ENCODE results near the gene SP3. TPM values are rescaled to one million over a fixed set of nuclear protein-coding genes. Genes with fewer than 3 reads are reported as not detected.

SP3 gene
- total RNA-seq, 6 experiments from 2014 or later: 28.4 to 36.5 (median 32.4) TPM

DNA sequence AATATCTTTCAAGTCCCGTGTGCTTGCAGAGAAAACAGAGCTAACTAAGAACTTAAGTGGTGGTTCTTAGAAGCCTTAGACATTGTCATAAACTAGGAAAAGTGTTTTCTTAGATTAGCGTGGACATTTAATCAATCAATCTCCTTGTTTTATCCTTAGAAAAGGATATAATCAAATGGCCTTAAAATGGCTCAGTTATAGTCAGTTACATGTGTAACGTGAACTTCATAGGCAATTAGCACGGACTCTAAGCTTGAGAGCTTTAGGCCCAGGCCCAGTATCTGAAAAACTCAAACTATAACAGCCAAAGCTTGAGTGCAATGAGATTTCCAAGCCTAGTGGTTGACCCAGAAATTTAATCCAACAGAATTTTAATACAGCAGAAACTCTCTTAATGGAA is 43.5 kb upstream of the SP3 start:
- 93% methylated on average over 3 of the region's 4 CpGs for WGBS (ENCODE audit: insufficient coverage, low coverage, low lambda C conversion rate, missing lambda C conversion rate)
- ATAC-seq: no peak
- intact Hi-C loops (cut with DNase I): loop anchor here in 1 of 2 donors (10.0 kb wide), 1 partner anchor 124 kb away; no protein-coding TSS in a partner anchor
- Histone ChIP-seq H3K4me1 (peaks cover 0 to 9% (median 2%) of the 10 kb centered on the region in 4 donors), H3K27ac (no peak overlapping the region), H3K27me3 (no peaks in the 10 kb centered on the region), H3K36me3 (no peaks in the 10 kb centered on the region), H3K4me3 (no peak overlapping the region), H3K9me3 (no peaks in the 10 kb centered on the region)
- TF ChIP-seq, protein P1, sequence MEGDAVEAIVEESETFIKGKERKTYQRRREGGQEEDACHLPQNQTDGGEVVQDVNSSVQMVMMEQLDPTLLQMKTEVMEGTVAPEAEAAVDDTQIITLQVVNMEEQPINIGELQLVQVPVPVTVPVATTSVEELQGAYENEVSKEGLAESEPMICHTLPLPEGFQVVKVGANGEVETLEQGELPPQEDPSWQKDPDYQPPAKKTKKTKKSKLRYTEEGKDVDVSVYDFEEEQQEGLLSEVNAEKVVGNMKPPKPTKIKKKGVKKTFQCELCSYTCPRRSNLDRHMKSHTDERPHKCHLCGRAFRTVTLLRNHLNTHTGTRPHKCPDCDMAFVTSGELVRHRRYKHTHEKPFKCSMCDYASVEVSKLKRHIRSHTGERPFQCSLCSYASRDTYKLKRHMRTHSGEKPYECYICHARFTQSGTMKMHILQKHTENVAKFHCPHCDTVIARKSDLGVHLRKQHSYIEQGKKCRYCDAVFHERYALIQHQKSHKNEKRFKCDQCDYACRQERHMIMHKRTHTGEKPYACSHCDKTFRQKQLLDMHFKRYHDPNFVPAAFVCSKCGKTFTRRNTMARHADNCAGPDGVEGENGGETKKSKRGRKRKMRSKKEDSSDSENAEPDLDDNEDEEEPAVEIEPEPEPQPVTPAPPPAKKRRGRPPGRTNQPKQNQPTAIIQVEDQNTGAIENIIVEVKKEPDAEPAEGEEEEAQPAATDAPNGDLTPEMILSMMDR (IDR thresholded peaks at IDR 0.05): no peak
- no peak for TF ChIP-seq POLR2A (IDR thresholded peaks at IDR 0.05)
- no peak for DNase-seq

DNA sequence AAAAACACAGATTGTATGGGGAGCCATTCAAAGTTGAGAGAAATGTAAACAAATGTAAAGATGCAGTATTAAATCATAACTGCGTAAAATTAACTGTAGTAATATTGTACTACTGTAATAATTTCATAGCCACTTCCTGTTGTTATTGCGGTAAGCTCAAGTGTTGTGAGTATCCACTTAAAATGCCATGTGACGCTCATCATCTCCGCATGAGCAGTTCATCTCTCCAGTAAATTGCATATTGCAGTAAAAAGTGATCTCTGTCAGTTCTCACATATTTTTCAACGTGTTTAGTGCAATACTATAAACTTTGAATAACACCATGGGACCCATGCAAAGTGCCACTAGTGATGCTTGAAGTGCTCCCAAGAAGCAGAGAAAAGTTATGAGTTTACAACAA is 41.8 kb upstream of the SP3 start:
- WGBS (ENCODE audit: insufficient coverage, low coverage, low lambda C conversion rate, missing lambda C conversion rate): 79% methylated on average over 5 of the region's 5 CpGs
- no peaks in the 10 kb centered on the region for H3K36me3 ChIP-seq
- ATAC-seq (no peak), DNase-seq (no peak)
- no peak overlapping the region for H3K4me3 ChIP-seq
- no peaks in the 10 kb centered on the region for H3K9me3 ChIP-seq
- intact Hi-C loops (cut with DNase I): loop anchor here in 1 of 2 donors (10.0 kb wide), 1 partner anchor 122 kb away; no protein-coding TSS in a partner anchor
- TF ChIP-seq, protein P1 (IDR thresholded peaks at IDR 0.05): no peak
- TF ChIP-seq POLR2A (IDR thresholded peaks at IDR 0.05): no peak
- peaks cover 0 to 9% (median 2%) of the 10 kb centered on the region in 4 donors for H3K4me1 ChIP-seq
- no peaks in the 10 kb centered on the region for H3K27me3 ChIP-seq
- no peak overlapping the region for H3K27ac ChIP-seq

DNA sequence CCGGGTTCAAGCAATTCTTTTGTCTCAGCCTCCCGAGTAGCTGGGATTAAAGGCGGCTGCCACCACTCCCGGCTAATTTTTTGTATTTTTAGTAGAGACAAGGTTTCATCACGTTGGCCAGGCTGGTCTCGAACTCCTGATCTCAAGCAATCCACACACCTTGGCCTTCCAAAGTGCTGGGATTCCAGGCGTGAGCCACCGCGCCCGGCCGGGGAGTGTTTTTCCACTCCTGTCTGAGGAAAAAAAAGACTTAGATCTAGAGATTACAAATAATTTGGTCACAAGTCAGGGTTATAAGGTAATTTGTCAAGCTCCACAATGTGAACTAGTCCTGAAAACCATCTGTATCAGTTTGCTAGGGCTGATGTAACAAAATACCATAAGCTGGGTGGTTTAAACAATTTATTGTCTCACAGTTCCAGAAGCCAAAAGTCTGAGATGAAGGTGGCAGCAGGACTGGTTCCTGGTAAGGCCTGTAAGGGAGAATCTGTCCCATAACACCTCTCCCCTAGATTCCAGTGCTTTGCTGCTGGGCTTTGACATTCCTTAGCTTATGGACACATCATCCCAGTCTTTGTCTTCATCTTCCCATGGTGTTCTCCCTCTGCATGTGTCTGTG is 40.7 kb upstream of the SP3 start:
- ATAC-seq (no peak), DNase-seq (no peak)
- H3K4me3 ChIP-seq: no peak overlapping the region
- H3K9me3 ChIP-seq: no peaks in the 10 kb centered on the region
- TF ChIP-seq, protein P1 (IDR thresholded peaks at IDR 0.05): no peak
- TF ChIP-seq POLR2A (IDR thresholded peaks at IDR 0.05): no peak
- no peak overlapping the region for H3K27ac ChIP-seq
- no peaks in the 10 kb centered on the region for H3K27me3 ChIP-seq
- peaks cover 0 to 9% (median 0%) of the 10 kb centered on the region in 4 donors for H3K4me1 ChIP-seq
- 90% methylated on average over 3 of the region's 11 CpGs for WGBS (ENCODE audit: insufficient coverage, low coverage, low lambda C conversion rate, missing lambda C conversion rate)
- intact Hi-C loops (cut with DNase I): loop anchor here in 1 of 2 donors (10.0 kb wide), 1 partner anchor 121 kb away; no protein-coding TSS in a partner anchor
- H3K36me3 ChIP-seq: no peaks in the 10 kb centered on the region

DNA sequence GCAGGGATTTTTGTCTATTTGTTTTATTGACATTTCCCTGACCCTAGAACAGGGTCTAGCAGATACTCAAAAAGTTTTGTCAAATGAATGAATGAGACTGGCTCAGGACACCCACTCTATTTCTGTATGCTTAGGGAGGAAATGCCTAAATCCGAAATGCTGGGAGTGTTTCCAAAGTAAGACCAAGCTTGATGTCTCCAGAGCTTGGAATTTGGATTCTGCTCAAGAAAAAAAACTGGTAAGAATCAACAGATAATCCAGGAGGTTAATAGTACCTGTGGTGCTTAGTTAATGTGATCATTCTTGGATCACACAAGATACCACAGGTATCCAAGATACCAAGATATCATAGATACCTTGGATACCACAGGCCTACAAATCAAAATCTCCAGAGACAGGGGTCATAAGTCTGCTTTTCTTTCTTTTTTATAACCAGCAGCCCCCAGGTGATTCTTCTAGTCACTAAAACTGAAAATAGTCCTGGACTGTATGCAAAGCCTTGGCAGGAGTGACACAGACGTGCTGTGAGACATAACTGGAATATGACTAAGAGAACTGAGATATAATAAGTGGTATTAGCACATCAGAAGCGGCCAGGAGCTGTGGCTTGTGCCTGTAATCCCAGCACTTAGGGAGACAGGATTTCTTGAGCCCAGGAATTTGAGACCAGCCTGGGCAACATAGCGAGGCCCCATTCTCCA is 39.9 kb upstream of the SP3 start:
- no peaks in the 10 kb centered on the region for H3K9me3 ChIP-seq
- H3K27me3 ChIP-seq: no peaks in the 10 kb centered on the region
- peaks cover 0 to 7% (median 0%) of the 10 kb centered on the region in 4 donors for H3K4me1 ChIP-seq
- H3K27ac ChIP-seq: peak overlapping the region in 1 of 3 donors; percentile 14
- WGBS (ENCODE audit: insufficient coverage, low coverage, low lambda C conversion rate, missing lambda C conversion rate): 65% methylated on average over 4 of the region's 4 CpGs
- ATAC-seq (peak in 1 of 4 donors; percentile 7), DNase-seq (no peak)
- intact Hi-C loops (cut with DNase I): loop anchor here (5.0 to 10.0 kb wide), 2 partner anchors 120 to 153 kb away; no protein-coding TSS in a partner anchor
- H3K4me3 ChIP-seq: no peak overlapping the region
- no peaks in the 10 kb centered on the region for H3K36me3 ChIP-seq
- no peak for TF ChIP-seq POLR2A (IDR thresholded peaks at IDR 0.05)
- TF ChIP-seq, protein P1 (IDR thresholded peaks at IDR 0.05): no peak

All from right lobe of liver (tissue), 6 donors.